Thoracic aorta (tissue), 2 donors: ENCODE results near the gene ADSS1. TPM values are rescaled to one million over a fixed set of nuclear protein-coding genes. Genes with fewer than 3 reads are reported as not detected.

Source experiments
- ATAC-seq: fragments of 150-250 bp; one replicate; pipeline ENCODE4 v1.8.0; 2017; ENCODE audit warnings: low read depth; ENCODE audit not compliant: insufficient number of reproducible peaks, low FRiP score
- DNase-seq: peaks from one replicate; pipeline ENCODE4 v3.0.0-alpha.2; 2020; ENCODE audit warnings: low spot score
- H3K27ac ChIP-seq, 2 donors: fragments of 200-600 bp; sonication (generic); 1 replicate in 1 of 2; 2 replicates in 1 of 2; pipeline ENCODE4 v1.5.1; 2016; ENCODE audit warnings: mild to moderate bottlenecking in 2 of 2, moderate library complexity in 2 of 2
- H3K27me3 ChIP-seq: fragments of 200-600 bp; sonication (generic); replicated peaks from 2 replicates; pipeline ENCODE4 v1.6.0; 2016; ENCODE audit warnings: mild to moderate bottlenecking; ENCODE audit not compliant: insufficient read depth
- H3K36me3 ChIP-seq: fragments of 200-600 bp; sonication (generic); one replicate; pipeline ENCODE4 v1.5.1; 2016
- H3K4me1 ChIP-seq, 2 donors: fragments of 200-600 bp; sonication (generic); 1 replicate in 1 of 2; 2 replicates in 1 of 2; pipeline versions ENCODE4 v1.5.1 to v1.6.0; 2016; ENCODE audit warnings: low read depth in 2 of 2, mild to moderate bottlenecking in 1 of 2; ENCODE audit not compliant: control insufficient read depth in 1 of 2
- H3K4me3 ChIP-seq: fragments of 200-600 bp; sonication (generic); 2 replicates; pipeline ENCODE4 v1.5.1; 2016; ENCODE audit warnings: mild to moderate bottlenecking
- H3K9me3 ChIP-seq: fragments of 200-600 bp; sonication (generic); 2 replicates; pipeline ENCODE4 v1.5.1; 2016
- total RNA-seq, 2 donors: library from RNA; depleted of rRNA; stranded (reverse); fragments of >200 nt; gene quantifications; one replicate each; pipeline versions ENCODE4 v1.1.0 to v1.2.3, GENCODE V29; 2016
- TF ChIP-seq, protein P1 (sequence below): fragments of 200-600 bp; sonication (generic); IDR thresholded peaks from one replicate; pipeline ENCODE4 v1.5.1; 2019; ENCODE audit warnings: antibody characterized with exemption

The ADSS1 gene
- total RNA-seq, 2 donors from 2014 or later, result 30.8 to 87.3 TPM

DNA sequence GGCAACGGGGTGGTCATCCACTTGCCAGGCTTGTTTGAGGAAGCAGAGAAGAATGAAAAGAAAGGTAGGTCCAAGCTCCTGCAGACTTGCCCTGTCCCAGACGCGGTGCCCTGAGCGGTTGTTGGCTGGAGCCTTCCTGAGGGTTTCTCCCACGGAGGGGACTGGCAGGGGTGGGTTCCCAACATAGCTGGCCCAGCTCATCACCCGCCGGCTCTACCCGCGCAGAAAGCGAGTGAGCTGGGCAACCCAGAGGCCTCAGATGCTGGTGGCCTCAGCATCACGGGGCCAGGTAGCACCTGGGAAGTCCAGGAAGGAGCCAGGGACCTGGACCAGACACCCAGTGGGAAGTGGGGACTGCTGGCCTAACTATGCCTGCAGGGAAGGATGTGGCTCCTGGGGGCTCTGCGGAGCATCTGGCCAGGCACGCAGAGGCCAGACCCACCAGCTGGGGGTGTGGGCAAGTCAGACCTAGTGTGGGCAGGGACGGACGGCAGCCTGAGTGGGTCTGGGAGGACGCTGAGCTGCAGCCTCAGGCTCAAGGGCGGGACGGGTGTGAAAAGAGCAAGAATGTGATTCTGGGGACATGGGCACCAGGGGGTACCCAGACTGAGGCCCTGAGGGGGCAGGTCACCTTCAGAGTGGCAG is 14.5 kb downstream of the ADSS1 start:
- ATAC-seq, result no peak
- Histone ChIP-seq H3K27ac (peak overlapping the region; percentile 34 to 91), H3K9me3 (no peaks in the 10 kb centered on the region)

DNA sequence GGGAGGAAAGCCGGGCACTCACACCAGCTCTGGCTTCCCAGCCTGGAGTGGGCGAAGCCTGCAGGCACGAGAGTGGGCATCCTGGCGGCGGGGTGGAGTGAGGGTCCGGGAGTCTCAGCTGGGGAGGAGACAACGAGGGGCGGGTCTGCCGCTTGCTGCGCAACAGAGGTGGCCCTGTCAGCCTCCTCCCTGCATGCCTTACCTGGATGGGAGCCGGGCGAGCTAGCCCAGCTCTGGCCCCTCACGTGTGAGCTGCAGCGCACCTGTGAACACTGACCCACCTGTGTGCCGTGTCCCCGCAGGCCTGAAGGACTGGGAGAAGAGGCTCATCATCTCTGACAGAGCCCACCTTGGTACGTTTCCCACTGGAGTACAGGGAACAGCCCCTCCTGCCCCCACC is 15.0 kb downstream of the ADSS1 start:
- H3K9me3 ChIP-seq, result no peaks in the 10 kb centered on the region
- no peaks in the 10 kb centered on the region for H3K27me3 ChIP-seq
- no peak for DNase-seq
- peak overlapping the region in 1 of 2 donors; percentile 2 for H3K27ac ChIP-seq
- ATAC-seq, result no peak
- peaks cover 35% of the 10 kb centered on the region for H3K36me3 ChIP-seq
- no peak overlapping the region for H3K4me3 ChIP-seq
- peaks cover 26 to 39% of the 10 kb centered on the region in 2 donors for H3K4me1 ChIP-seq
- TF ChIP-seq, protein P1, sequence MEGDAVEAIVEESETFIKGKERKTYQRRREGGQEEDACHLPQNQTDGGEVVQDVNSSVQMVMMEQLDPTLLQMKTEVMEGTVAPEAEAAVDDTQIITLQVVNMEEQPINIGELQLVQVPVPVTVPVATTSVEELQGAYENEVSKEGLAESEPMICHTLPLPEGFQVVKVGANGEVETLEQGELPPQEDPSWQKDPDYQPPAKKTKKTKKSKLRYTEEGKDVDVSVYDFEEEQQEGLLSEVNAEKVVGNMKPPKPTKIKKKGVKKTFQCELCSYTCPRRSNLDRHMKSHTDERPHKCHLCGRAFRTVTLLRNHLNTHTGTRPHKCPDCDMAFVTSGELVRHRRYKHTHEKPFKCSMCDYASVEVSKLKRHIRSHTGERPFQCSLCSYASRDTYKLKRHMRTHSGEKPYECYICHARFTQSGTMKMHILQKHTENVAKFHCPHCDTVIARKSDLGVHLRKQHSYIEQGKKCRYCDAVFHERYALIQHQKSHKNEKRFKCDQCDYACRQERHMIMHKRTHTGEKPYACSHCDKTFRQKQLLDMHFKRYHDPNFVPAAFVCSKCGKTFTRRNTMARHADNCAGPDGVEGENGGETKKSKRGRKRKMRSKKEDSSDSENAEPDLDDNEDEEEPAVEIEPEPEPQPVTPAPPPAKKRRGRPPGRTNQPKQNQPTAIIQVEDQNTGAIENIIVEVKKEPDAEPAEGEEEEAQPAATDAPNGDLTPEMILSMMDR, result no peak

More for the DNA sequence above, 14.5 kb downstream of the ADSS1 start:
- Histone ChIP-seq H3K4me3 (no peak overlapping the region), H3K4me1 (peaks cover 26 to 44% of the 10 kb centered on the region in 2 donors), H3K36me3 (peaks cover 32% of the 10 kb centered on the region), H3K27me3 (no peaks in the 10 kb centered on the region)
- TF ChIP-seq, protein P1, result no peak
- DNase-seq, result no peak

DNA sequence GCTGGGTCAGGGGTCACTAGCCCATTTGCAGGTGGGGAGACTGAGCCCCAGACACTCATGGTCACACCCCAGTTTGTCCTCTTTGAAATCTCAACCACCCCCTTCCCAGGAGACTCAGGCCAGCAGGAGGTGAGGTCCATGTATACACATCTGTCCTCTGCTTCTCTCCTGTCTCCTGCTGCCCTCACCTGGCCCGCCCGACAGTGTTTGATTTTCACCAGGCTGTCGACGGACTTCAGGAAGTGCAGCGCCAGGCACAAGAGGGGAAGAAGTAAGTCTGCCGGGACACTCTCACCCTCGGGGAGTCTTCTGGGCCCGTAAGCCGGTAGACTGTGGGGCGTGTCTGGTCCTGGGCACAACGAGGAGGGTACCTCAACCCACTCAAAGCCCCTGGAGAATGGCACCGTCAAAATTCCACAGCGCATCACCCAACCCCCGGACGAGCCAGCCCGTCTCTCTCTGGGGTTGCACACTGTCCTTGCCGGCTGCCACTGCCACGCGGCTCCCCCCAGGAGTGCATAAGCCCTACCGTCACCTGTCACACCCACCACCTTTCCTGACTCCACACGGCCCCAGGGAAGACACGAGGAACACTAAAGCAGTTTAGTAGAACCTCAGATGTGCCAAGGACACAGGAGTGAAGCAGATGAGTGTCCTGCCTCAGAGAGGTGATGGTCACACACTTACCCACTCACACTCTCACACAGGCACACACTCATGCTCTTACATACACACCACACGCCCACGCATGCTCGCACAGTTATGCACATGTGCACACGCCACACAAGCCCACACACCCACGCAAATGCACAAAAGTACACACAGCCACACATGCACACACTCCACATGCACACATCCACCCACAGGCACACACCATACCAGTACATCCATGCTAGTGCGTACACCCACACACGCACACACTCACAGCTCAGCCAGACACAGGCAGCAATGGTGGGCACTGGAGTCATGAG is 15.8 kb downstream of the ADSS1 start:
- Histone ChIP-seq H3K36me3 (peaks cover 38% of the 10 kb centered on the region), H3K4me3 (no peak overlapping the region), H3K27me3 (no peaks in the 10 kb centered on the region), H3K27ac (peak overlapping the region in 1 of 2 donors; percentile 2), H3K9me3 (no peaks in the 10 kb centered on the region), H3K4me1 (peaks cover 24 to 31% of the 10 kb centered on the region in 2 donors)
- TF ChIP-seq, protein P1, result no peak
- ATAC-seq, result no peak
- DNase-seq, result no peak

DNA sequence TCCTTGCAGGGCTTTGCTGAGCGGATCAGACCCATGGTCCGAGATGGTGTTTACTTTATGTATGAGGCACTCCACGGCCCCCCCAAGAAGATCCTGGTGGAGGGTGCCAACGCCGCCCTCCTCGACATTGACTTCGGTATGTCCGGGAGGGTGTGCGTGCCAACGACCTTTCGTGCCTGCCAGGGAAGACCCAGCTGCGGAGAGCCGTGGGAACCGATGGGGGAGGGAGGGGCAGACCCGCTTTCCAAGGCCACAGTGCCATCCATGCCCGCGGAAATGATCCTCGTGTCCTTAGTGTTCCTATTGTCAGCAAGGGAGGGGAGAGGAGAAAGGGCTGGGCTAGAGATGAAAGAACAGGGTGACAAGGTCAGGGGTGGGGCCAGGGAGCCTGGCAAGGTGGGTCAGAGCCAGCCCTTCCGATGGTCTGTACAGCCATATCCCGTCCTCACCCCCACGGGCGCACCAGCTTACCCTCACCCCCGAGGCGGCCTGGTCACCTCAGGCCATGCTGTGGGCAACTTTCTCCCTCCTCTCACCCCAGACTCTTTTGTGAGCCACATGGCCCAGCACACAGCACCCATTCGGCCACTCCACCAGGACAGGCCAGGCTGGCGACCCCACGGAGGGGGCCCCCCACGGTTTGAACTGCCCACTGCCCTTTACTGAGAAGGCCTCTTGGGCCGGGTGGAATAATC is 17.2 kb downstream of the ADSS1 start:
- DNase-seq (no peak), ATAC-seq (no peak)
- H3K4me3 ChIP-seq, result no peak overlapping the region
- H3K27ac ChIP-seq, result peak overlapping the region in 1 of 2 donors; percentile 11
- no peaks in the 10 kb centered on the region for H3K9me3 ChIP-seq
- no peaks in the 10 kb centered on the region for H3K27me3 ChIP-seq
- peaks cover 40% of the 10 kb centered on the region for H3K36me3 ChIP-seq
- H3K4me1 ChIP-seq, result peaks cover 20 to 27% of the 10 kb centered on the region in 2 donors
- TF ChIP-seq, protein P1, result no peak
